Activated CD8-positive, alpha-beta T cell treated with anti-CD3 and anti-CD28 coated beads, Interleukin-2, amount 10 ng/mL, durations not matched to agents 7 days and 5 days (primary cell): ENCODE measurements around the gene RALA. TPM values are rescaled to one million over a fixed set of nuclear protein-coding genes. Genes with fewer than 3 reads are reported as not detected.

Experiments used
- ATAC-seq: fragments of 150-1000 bp; cut with Tn5 transposase; one replicate; pipeline ENCODE4 v1.10.0; 2021; ENCODE audit warnings: moderate library complexity
- CTCF ChIA-PET: fragments of 350-600 bp; sonication (Branson Sonifier 250); formaldehyde crosslinking; loops from one replicate; lab custom pipeline; 2021; ENCODE audit warnings: antibody characterized with exemption; lab: Charles Lee
- POLR2A ChIA-PET: fragments of 350-600 bp; sonication (Branson Sonifier 250); formaldehyde crosslinking; loops from one replicate; lab custom pipeline; 2021; ENCODE audit warnings: antibody characterized with exemption; lab: Charles Lee
- DNase-seq: peaks from one replicate; pipeline ENCODE4 v3.0.0-alpha.2; 2020
- H3K27ac Mint-ChIP-seq: one replicate; pipeline ENCODE4 v1.8.0; 2021; ENCODE audit warnings: mild to moderate bottlenecking, mixed read lengths
- H3K27me3 Mint-ChIP-seq: one replicate; pipeline ENCODE4 v1.8.0; 2021; ENCODE audit warnings: low read depth, mixed read lengths
- H3K36me3 Mint-ChIP-seq: one replicate; pipeline ENCODE4 v1.8.0; 2021; ENCODE audit warnings: low read depth, mixed read lengths
- H3K4me1 Mint-ChIP-seq: one replicate; pipeline ENCODE4 v1.8.0; 2021; ENCODE audit warnings: low read depth, mixed read lengths
- H3K4me3 Mint-ChIP-seq: one replicate; pipeline ENCODE4 v1.8.0; 2021; ENCODE audit warnings: mild to moderate bottlenecking, mixed read lengths
- H3K9me3 Mint-ChIP-seq: one replicate; pipeline ENCODE4 v1.8.0; 2022; ENCODE audit warnings: mixed read lengths; ENCODE audit not compliant: insufficient read depth
- total RNA-seq, 2 experiments: library from RNA; stranded (reverse); gene quantifications; one replicate each; pipeline ENCODE4 v1.2.3, GENCODE V29; 2021

RALA gene
- total RNA-seq, 2 experiments from 2014 or later = 32.2 to 33.9 TPM

- DNase-seq = no peak
Observed at GRCh38 chr7:39613577-39613976, 9.8 kb upstream of the RALA start.

GRCh38 chr7:39614299-39614698 lies 9.1 kb upstream of the RALA start:
- POLR2A ChIA-PET = interaction anchor here (1.7 kb wide), 1 partner anchor 9 kb away, joined by 5 read pairs; the partner anchor contains the start of gene RALA
- no peaks in the 10 kb centered on the region for H3K36me3 Mint-ChIP-seq
- H3K4me1 Mint-ChIP-seq = peaks cover 10% of the 10 kb centered on the region
- H3K27me3 Mint-ChIP-seq = peaks cover 19% of the 10 kb centered on the region
- H3K4me3 Mint-ChIP-seq = no peak overlapping the region
- DNase-seq (no peak), ATAC-seq (no peak)
- H3K27ac Mint-ChIP-seq = no peak overlapping the region
- CTCF ChIA-PET = interaction anchor here (1.1 to 1.8 kb wide), 2 partner anchors 25 to 1279 kb away, joined by 3 to 6 read pairs; no protein-coding TSS in a partner anchor
- H3K9me3 Mint-ChIP-seq = no peaks in the 10 kb centered on the region

More at GRCh38 chr7:39613577-39613976, 9.8 kb upstream of the RALA start:
- ChIA-PET CTCF (interaction anchor here (1.1 to 1.8 kb wide), 2 partner anchors 24 to 1278 kb away, joined by 3 to 6 read pairs; no protein-coding TSS in a partner anchor), POLR2A (interaction anchor here (1.7 kb wide), 1 partner anchor 10 kb away, joined by 5 read pairs; the partner anchor contains the start of gene RALA)
- no peaks in the 10 kb centered on the region for H3K36me3 Mint-ChIP-seq
- ATAC-seq = no peak
- no peaks in the 10 kb centered on the region for H3K9me3 Mint-ChIP-seq
- no peak overlapping the region for H3K27ac Mint-ChIP-seq
- peaks cover 16% of the 10 kb centered on the region for H3K4me1 Mint-ChIP-seq
- peaks cover 20% of the 10 kb centered on the region for H3K27me3 Mint-ChIP-seq
- H3K4me3 Mint-ChIP-seq = no peak overlapping the region

- no peak for ATAC-seq
- Mint-ChIP-seq H3K36me3 (peaks cover under 1% of the 10 kb centered on the region), H3K9me3 (no peaks in the 10 kb centered on the region), H3K4me3 (no peak overlapping the region), H3K4me1 (no peaks in the 10 kb centered on the region), H3K27ac (no peak overlapping the region), H3K27me3 (peaks cover 16% of the 10 kb centered on the region)
- no peak for DNase-seq
- ChIA-PET CTCF (interaction anchor here (0.9 to 1.5 kb wide), 3 partner anchors 8 to 130 kb away, joined by 3 read pairs; partner anchors contain the start of gene RALA), POLR2A (interaction anchor here (1.7 kb wide), 1 partner anchor 8 kb away, joined by 5 read pairs; the partner anchor contains the start of gene RALA)
Observed at GRCh38 chr7:39615350-39615975, 7.9 kb upstream of the RALA start.

GRCh38 chr7:39616138-39616537 lies 7.2 kb upstream of the RALA start:
- H3K4me3 Mint-ChIP-seq = no peak overlapping the region
- peaks cover 16% of the 10 kb centered on the region for H3K27me3 Mint-ChIP-seq
- DNase-seq (no peak), ATAC-seq (no peak)
- ChIA-PET POLR2A (no interaction called here), CTCF (interaction anchor here (0.8 to 1.5 kb wide), 5 partner anchors 8 to 130 kb away, joined by 3 read pairs; partner anchors contain the start of gene RALA)
- no peaks in the 10 kb centered on the region for H3K9me3 Mint-ChIP-seq
- H3K27ac Mint-ChIP-seq = no peak overlapping the region
- no peaks in the 10 kb centered on the region for H3K4me1 Mint-ChIP-seq
- peaks cover 2% of the 10 kb centered on the region for H3K36me3 Mint-ChIP-seq

- ChIA-PET CTCF (interaction anchor here (1.0 to 1.7 kb wide), 2 partner anchors 10 to 37 kb away, joined by 3 to 6 read pairs; no protein-coding TSS in a partner anchor), POLR2A (no interaction called here)
- no peak overlapping the region for H3K27ac Mint-ChIP-seq
- peaks cover 16% of the 10 kb centered on the region for H3K27me3 Mint-ChIP-seq
- no peak for ATAC-seq
- peaks cover 4% of the 10 kb centered on the region for H3K36me3 Mint-ChIP-seq
- peaks cover 4% of the 10 kb centered on the region for H3K4me1 Mint-ChIP-seq
- no peak for DNase-seq
- H3K9me3 Mint-ChIP-seq = no peaks in the 10 kb centered on the region
- no peak overlapping the region for H3K4me3 Mint-ChIP-seq
Observed at GRCh38 chr7:39617005-39617404, 6.4 kb upstream of the RALA start.

- Mint-ChIP-seq H3K36me3 (peaks cover 11% of the 10 kb centered on the region), H3K4me3 (no peak overlapping the region), H3K4me1 (peaks cover 12% of the 10 kb centered on the region), H3K27ac (no peak overlapping the region), H3K9me3 (no peaks in the 10 kb centered on the region), H3K27me3 (peaks cover 16% of the 10 kb centered on the region)
- ChIA-PET CTCF (interaction anchor here (1.3 to 1.7 kb wide), 2 partner anchors 39 to 114 kb away, joined by 3 to 6 read pairs; no protein-coding TSS in a partner anchor), POLR2A (no interaction called here)
- DNase-seq (no peak), ATAC-seq (no peak)
Observed at GRCh38 chr7:39618868-39619267, 4.5 kb upstream of the RALA start.

GRCh38 chr7:39620486-39620885 lies 2.9 kb upstream of the RALA start:
- ChIA-PET POLR2A (no interaction called here), CTCF (interaction anchor here (1.2 to 5.5 kb wide), 3 partner anchors 40 to 432 kb away, joined by 3 to 71 read pairs (median 3); no protein-coding TSS in a partner anchor)
- H3K27me3 Mint-ChIP-seq = peaks cover 12% of the 10 kb centered on the region
- no peak overlapping the region for H3K4me3 Mint-ChIP-seq
- no peak overlapping the region for H3K27ac Mint-ChIP-seq
- peaks cover 27% of the 10 kb centered on the region for H3K4me1 Mint-ChIP-seq
- no peak for ATAC-seq
- no peaks in the 10 kb centered on the region for H3K9me3 Mint-ChIP-seq
- peaks cover 20% of the 10 kb centered on the region for H3K36me3 Mint-ChIP-seq
- DNase-seq = no peak

- H3K27ac Mint-ChIP-seq = no peak overlapping the region
- H3K27me3 Mint-ChIP-seq = peaks cover 5% of the 10 kb centered on the region
- ATAC-seq (no peak), DNase-seq (no peak)
- no peak overlapping the region for H3K4me3 Mint-ChIP-seq
- peaks cover 33% of the 10 kb centered on the region for H3K4me1 Mint-ChIP-seq
- POLR2A ChIA-PET = interaction anchor here (2.6 kb wide), 1 partner anchor 32 kb away, joined by 10 read pairs; no protein-coding TSS in a partner anchor
- H3K9me3 Mint-ChIP-seq = no peaks in the 10 kb centered on the region
- CTCF ChIA-PET = interaction anchor here (1.0 to 5.5 kb wide), 5 partner anchors 15 to 431 kb away, joined by 3 to 71 read pairs (median 3); no protein-coding TSS in a partner anchor
- peaks cover 22% of the 10 kb centered on the region for H3K36me3 Mint-ChIP-seq
Observed at GRCh38 chr7:39621261-39621660, 2.1 kb upstream of the RALA start.

- Mint-ChIP-seq H3K4me3 (peak overlapping the region; percentile 84), H3K4me1 (peaks cover 38% of the 10 kb centered on the region), H3K27me3 (no peaks in the 10 kb centered on the region), H3K36me3 (peaks cover 26% of the 10 kb centered on the region), H3K9me3 (no peaks in the 10 kb centered on the region), H3K27ac (peak overlapping the region; percentile 79)
- ChIA-PET CTCF (interaction anchor here (0.6 to 5.5 kb wide), 8 partner anchors 15 to 274 kb away, joined by 3 to 71 read pairs (median 4); no protein-coding TSS in a partner anchor), POLR2A (interaction anchor here (1.1 to 2.8 kb wide), 7 partner anchors 10 to 335 kb away, joined by 3 to 16 read pairs (median 9); no protein-coding TSS in a partner anchor)
- DNase-seq (no peak), ATAC-seq (no peak)
Observed at GRCh38 chr7:39621784-39622411, 1.5 kb upstream of the RALA start.

GRCh38 chr7:39622609-39623008 lies 763 bp upstream of the RALA start:
- ChIA-PET POLR2A (interaction anchor here (1.1 to 2.8 kb wide), 13 partner anchors 8 to 334 kb away, joined by 3 to 16 read pairs (median 5); no protein-coding TSS in a partner anchor), CTCF (interaction anchor here (0.6 to 5.5 kb wide), 7 partner anchors 9 to 274 kb away, joined by 3 to 71 read pairs (median 4); no protein-coding TSS in a partner anchor)
- peak overlapping the region; percentile 84 for H3K4me3 Mint-ChIP-seq
- ATAC-seq (no peak), DNase-seq (no peak)
- H3K27ac Mint-ChIP-seq = peak overlapping the region; percentile 90
- H3K9me3 Mint-ChIP-seq = no peaks in the 10 kb centered on the region
- peaks cover 26% of the 10 kb centered on the region for H3K36me3 Mint-ChIP-seq
- no peaks in the 10 kb centered on the region for H3K27me3 Mint-ChIP-seq
- peaks cover 40% of the 10 kb centered on the region for H3K4me1 Mint-ChIP-seq
